K562 treated with DMSO at 1 percent for 48 hours (cell line): ENCODE measurements around the gene ACKR1. TPM values are rescaled to one million over a fixed set of nuclear protein-coding genes. Genes with fewer than 3 reads are reported as not detected.

ENCODE experiments used
- total RNA-seq: library from RNA; unstranded; fragments of 300-600 nt; gene quantifications from 2 replicates; pipeline ENCODE4 v1.2.3, GENCODE V29; 2022; ENCODE audit warnings: low replicate concordance; ENCODE audit errors: extremely low read depth

The ACKR1 gene
- not detected in 2 replicates for total RNA-seq

DNA sequence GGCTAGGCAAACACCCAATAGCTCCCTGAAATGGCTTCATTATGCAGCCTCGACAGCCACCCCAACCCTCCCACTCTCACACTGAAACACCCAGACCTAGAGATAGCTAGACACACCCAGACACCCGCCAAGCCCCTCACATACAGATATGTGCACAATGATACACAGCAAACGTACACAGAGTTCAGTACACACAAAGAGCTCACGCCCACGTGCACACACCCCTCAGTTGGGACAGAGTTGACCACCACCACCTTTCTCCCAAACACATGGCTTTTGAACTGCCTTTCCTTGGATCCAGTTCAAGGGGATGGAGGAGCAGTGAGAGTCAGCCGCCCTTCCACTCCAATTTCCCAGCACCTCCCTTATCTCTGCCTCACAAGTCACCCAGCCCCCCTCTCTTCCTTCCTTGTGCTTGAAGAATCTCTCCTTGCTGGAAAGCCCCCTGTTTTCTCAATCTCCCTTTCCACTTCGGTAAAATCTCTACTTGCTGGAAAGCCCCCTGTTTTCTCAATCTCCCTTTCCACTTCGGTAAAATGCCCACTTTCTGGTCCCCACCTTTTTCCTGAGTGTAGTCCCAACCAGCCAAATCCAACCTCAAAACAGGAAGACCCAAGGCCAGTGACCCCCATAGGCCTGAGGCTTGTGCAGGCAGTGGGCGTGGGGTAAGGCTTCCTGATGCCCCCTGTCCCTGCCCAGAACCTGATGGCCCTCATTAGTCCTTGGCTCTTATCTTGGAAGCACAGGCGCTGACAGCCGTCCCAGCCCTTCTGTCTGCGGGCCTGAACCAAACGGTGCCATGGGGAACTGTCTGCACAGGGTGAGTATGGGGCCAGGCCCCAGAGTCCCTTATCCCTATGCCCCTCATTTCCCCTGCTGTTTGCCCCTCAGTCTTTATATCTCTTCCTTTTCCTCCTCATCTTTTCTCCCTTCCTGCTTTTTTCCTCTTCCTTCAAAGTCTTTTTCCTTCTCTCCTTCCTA lies at the start of gene ACKR1:
Gene ACKR1 (plus strand): TSS at position 715 of the 981 bp plus-strand sequence. CDS start 85 bp downstream, at position 800.

DNA sequence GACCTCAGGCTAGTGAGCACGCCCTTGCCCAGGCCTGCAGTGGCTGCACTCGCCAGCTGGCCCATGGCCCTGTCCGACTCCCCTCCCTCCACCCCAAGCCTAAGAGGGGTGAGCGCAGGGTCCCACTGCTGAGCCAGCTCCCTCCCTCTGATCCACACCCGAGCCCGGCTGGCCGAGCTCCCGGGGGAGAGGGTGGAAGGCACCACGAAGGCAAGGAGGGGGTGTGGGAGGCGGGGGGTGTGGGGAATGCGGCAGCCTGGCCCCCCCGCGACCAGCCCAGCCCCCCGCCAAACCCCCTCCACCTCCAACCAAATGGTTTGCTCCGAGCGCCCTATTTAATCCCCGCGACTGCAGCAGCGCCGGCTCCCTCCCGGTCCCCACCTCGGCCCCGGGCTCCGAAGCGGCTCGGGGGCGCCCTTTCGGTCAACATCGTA lies 33.4 kb upstream of the ACKR1 start, which contains the start of gene CADM3:
Gene CADM3 (plus strand): TSS at position 362 of the 434 bp plus-strand sequence. CDS start 151 bp downstream, outside the sequence.

Other genes with a start within 250 kb of the ACKR1 start
- gene IFI16, start 195.0 kb upstream of the ACKR1 start, total RNA-seq = not detected in 2 replicates
- not detected in 2 replicates for gene AIM2, start 128.1 kb upstream of the ACKR1 start, total RNA-seq
- gene CADM3, start 33.3 kb upstream of the ACKR1 start, total RNA-seq = not detected in 2 replicates
- not detected in 2 replicates for gene FCER1A, start 97.5 kb downstream of the ACKR1 start, total RNA-seq
- not detected in 2 replicates for gene OR10J4, start 227.3 kb downstream of the ACKR1 start, total RNA-seq
- gene OR10J1, start 234.8 kb downstream of the ACKR1 start, total RNA-seq = not detected in 2 replicates